DND-41 (cell line): ENCODE data around the gene MAP7.
"Not testable (repeated sequence)": the region's sequence is repeated elsewhere in the genome, so short reads cannot be mapped to it uniquely, and the experiment has no call there.

Experiments used
- ATAC-seq: fragments of 200-7000 bp; cut with Tn5 transposase; 3 replicates; pipeline ENCODE4 v1.9.1; 2021; ENCODE audit warnings: low read depth; ENCODE audit not compliant: insufficient read depth
- DNase-seq: peaks from one replicate; pipeline ENCODE4 v3.0.0-alpha.2; 2020
- H2AFZ ChIP-seq: 2 replicates; pipeline ENCODE4 v1.6.0; 2012; ENCODE audit warnings: low read depth, low read length
- H3K27ac ChIP-seq: 2 replicates; pipeline ENCODE4 v1.5.1; 2012; ENCODE audit warnings: low read length, inconsistent platforms
- H3K27me3 ChIP-seq: fragments of 200-600 bp; sonication (generic); 2 replicates; pipeline ENCODE4 v1.6.0; 2012; ENCODE audit warnings: low read length, mild to moderate bottlenecking, inconsistent platforms; ENCODE audit not compliant: insufficient read depth, poor library complexity
- H3K36me3 ChIP-seq: 2 replicates; pipeline ENCODE4 v1.5.1; 2012; ENCODE audit warnings: low read length, inconsistent platforms; ENCODE audit not compliant: insufficient read depth
- H3K4me1 ChIP-seq: 2 replicates; pipeline ENCODE4 v1.5.1; 2012; ENCODE audit warnings: mild to moderate bottlenecking, low read length; ENCODE audit not compliant: insufficient read depth
- H3K4me2 ChIP-seq: 2 replicates; pipeline ENCODE4 v1.6.0; 2012; ENCODE audit warnings: mild to moderate bottlenecking, moderate library complexity, low read length, inconsistent platforms; ENCODE audit not compliant: insufficient read depth
- H3K4me3 ChIP-seq, 2 experiments: fragments of 200-600 bp in 1 of 2; shearing (Covaris generic) in 1 of 2; 2 replicates each; pipeline ENCODE4 v1.5.1; 2012 to 2016; ENCODE audit warnings: inconsistent platforms in 2 of 2, low read length in 2 of 2, mild to moderate bottlenecking in 2 of 2, low read depth in 1 of 2, moderate library complexity in 1 of 2
- H3K79me2 ChIP-seq: 2 replicates; pipeline ENCODE4 v1.6.0; 2012; ENCODE audit warnings: low read length, inconsistent platforms; ENCODE audit not compliant: insufficient read depth
- H3K9ac ChIP-seq: 2 replicates; pipeline ENCODE4 v1.6.0; 2012; ENCODE audit warnings: low read depth, mild to moderate bottlenecking, inconsistent platforms, low read length, moderate library complexity
- H3K9me3 ChIP-seq: 2 replicates; pipeline ENCODE4 v1.5.1; 2012; ENCODE audit warnings: low read length, moderate library complexity, mild to moderate bottlenecking, inconsistent platforms; ENCODE audit not compliant: insufficient read depth, severe bottlenecking
- H4K20me1 ChIP-seq: 2 replicates; pipeline ENCODE4 v1.6.0; 2012; ENCODE audit warnings: low read length; ENCODE audit not compliant: insufficient read depth
- CTCF ChIP-seq: IDR thresholded peaks from 2 replicates; pipeline ENCODE4 v1.5.1; 2012; ENCODE audit warnings: borderline replicate concordance, low read length, moderate library complexity, mild to moderate bottlenecking; ENCODE audit not compliant: poor library complexity, severe bottlenecking; ENCODE audit errors: extremely low read depth
- EZH2 ChIP-seq: IDR thresholded peaks from 3 replicates; pipeline ENCODE4 v1.6.1; 2012; ENCODE audit warnings: borderline replicate concordance, low read depth, mild to moderate bottlenecking, moderate library complexity, low read length, inconsistent platforms; ENCODE audit not compliant: severe bottlenecking

Gene MAP7

GRCh38 chr6:136309729-136310311, 240.4 kb downstream of the MAP7 start:
- H3K9me3 ChIP-seq = no peaks in the 10 kb centered on the region
- no peaks in the 10 kb centered on the region for H4K20me1 ChIP-seq
- H3K4me3 ChIP-seq = no peak overlapping the region
- no peaks in the 10 kb centered on the region for H3K36me3 ChIP-seq
- no peak overlapping the region for H2AFZ ChIP-seq
- no peaks in the 10 kb centered on the region for H3K4me1 ChIP-seq
- H3K9ac ChIP-seq = no peak overlapping the region
- TF ChIP-seq CTCF = no peak
- TF ChIP-seq EZH2 = no peak
- H3K4me2 ChIP-seq = no peak overlapping the region
- ATAC-seq (no peak), DNase-seq (no peak)
- no peaks in the 10 kb centered on the region for H3K79me2 ChIP-seq
- no peak overlapping the region for H3K27ac ChIP-seq
- H3K27me3 ChIP-seq = peaks cover 3% of the 10 kb centered on the region

GRCh38 chr6:136309171-136309570, 241.1 kb downstream of the MAP7 start:
- Histone ChIP-seq H3K4me1 (no peaks in the 10 kb centered on the region), H3K79me2 (no peaks in the 10 kb centered on the region), H3K9ac (no peak overlapping the region), H3K9me3 (no peaks in the 10 kb centered on the region), H3K27me3 (peaks cover 3% of the 10 kb centered on the region), H4K20me1 (no peaks in the 10 kb centered on the region), H3K4me3 (no peak overlapping the region), H3K36me3 (no peaks in the 10 kb centered on the region), H3K27ac (no peak overlapping the region), H2AFZ (no peak overlapping the region), H3K4me2 (no peak overlapping the region)
- TF ChIP-seq EZH2 (no peak), CTCF (no peak)
- DNase-seq (no peak), ATAC-seq (no peak)

- H3K9ac ChIP-seq, H3K27me3 ChIP-seq, H3K79me2 ChIP-seq, H2AFZ ChIP-seq, H3K4me1 ChIP-seq, H3K4me3 ChIP-seq, H3K36me3 ChIP-seq, ATAC-seq, DNase-seq, H3K4me2 ChIP-seq, H4K20me1 ChIP-seq, H3K9me3 ChIP-seq, H3K27ac ChIP-seq: not testable (repeated sequence)
Observed at GRCh38 chr6:136308469-136308868, 241.8 kb downstream of the MAP7 start.

- H3K4me2 ChIP-seq = no peak overlapping the region
- no peak overlapping the region for H2AFZ ChIP-seq
- H3K4me1 ChIP-seq = no peaks in the 10 kb centered on the region
- no peak for DNase-seq
- TF ChIP-seq EZH2 = no peak
- no peak for TF ChIP-seq CTCF
- no peak for ATAC-seq
- H3K36me3 ChIP-seq = no peaks in the 10 kb centered on the region
- H3K9ac ChIP-seq = no peak overlapping the region
- H3K9me3 ChIP-seq = no peaks in the 10 kb centered on the region
- no peaks in the 10 kb centered on the region for H3K27me3 ChIP-seq
- H3K79me2 ChIP-seq = no peaks in the 10 kb centered on the region
- no peaks in the 10 kb centered on the region for H4K20me1 ChIP-seq
- no peak overlapping the region for H3K4me3 ChIP-seq
- H3K27ac ChIP-seq = no peak overlapping the region
Observed at GRCh38 chr6:136307351-136307750, 242.9 kb downstream of the MAP7 start.
